A673 (cell line): ENCODE data around the gene KIF2A. TPM values are rescaled to one million over a fixed set of nuclear protein-coding genes. Genes with fewer than 3 reads are reported as not detected.
"Not testable (repeated sequence)": the region's sequence is repeated elsewhere in the genome, so short reads cannot be mapped to it uniquely, and the experiment has no call there.

ENCODE experiments used
- BruUV-seq: library from RNA; stranded (reverse); fragments of 400-500 nt; replicated peaks from 2 replicates; lab custom pipeline; 2021; lab: Mats Ljungman, UMichigan
- CTCF ChIA-PET: fragments of 300-600 bp; sonication (Branson Sonifier 250); formaldehyde crosslinking; loops from one replicate; lab custom pipeline; 2022; ENCODE audit warnings: antibody characterized with exemption; lab: Charles Lee
- POLR2A ChIA-PET: fragments of 300-600 bp; sonication (Branson Sonifier 250); formaldehyde crosslinking; loops from one replicate; lab custom pipeline; 2022; ENCODE audit warnings: antibody characterized with exemption; ENCODE audit not compliant: low non-redundant PET; lab: Charles Lee
- DNase-seq: peaks from one replicate; pipeline ENCODE4 v3.0.0-alpha.2; 2015; ENCODE audit warnings: low spot score
- H3K27ac ChIP-seq: fragments of 200-600 bp; sonication (generic); 2 replicates; pipeline ENCODE4 v1.5.1; 2016; ENCODE audit warnings: mixed run types, low read depth, mild to moderate bottlenecking, mixed read lengths, antibody characterized with exemption, low read length; ENCODE audit not compliant: poor library complexity, severe bottlenecking
- H3K27me3 ChIP-seq: fragments of 200-600 bp; sonication (generic); replicated peaks from 2 replicates; pipeline ENCODE4 v1.6.1; 2017; ENCODE audit warnings: mixed run types, low read depth, mild to moderate bottlenecking, mixed read lengths, antibody characterized with exemption, low read length; ENCODE audit not compliant: insufficient read depth, poor library complexity
- H3K36me3 ChIP-seq: fragments of 200-600 bp; sonication (generic); 2 replicates; pipeline ENCODE4 v1.6.1; 2016; ENCODE audit warnings: mixed run types, mild to moderate bottlenecking, mixed read lengths, antibody characterized with exemption, low read length; ENCODE audit not compliant: insufficient read depth, poor library complexity, severe bottlenecking
- H3K4me1 ChIP-seq: fragments of 200-600 bp; sonication (generic); 2 replicates; pipeline ENCODE4 v1.6.1; 2017; ENCODE audit warnings: mixed run types, mild to moderate bottlenecking, mixed read lengths, antibody characterized with exemption, low read length; ENCODE audit not compliant: insufficient read depth, poor library complexity, severe bottlenecking
- H3K4me3 ChIP-seq: fragments of 200-600 bp; sonication (generic); 2 replicates; pipeline ENCODE4 v1.5.1; 2016; ENCODE audit warnings: low read depth, mixed run types, mild to moderate bottlenecking, mixed read lengths, low read length; ENCODE audit not compliant: poor library complexity, severe bottlenecking
- H3K9me3 ChIP-seq: fragments of 200-600 bp; sonication (generic); 2 replicates; pipeline ENCODE4 v1.6.1; 2016; ENCODE audit warnings: mixed run types, low read depth, mild to moderate bottlenecking, mixed read lengths, antibody characterized with exemption, low read length; ENCODE audit not compliant: poor library complexity, severe bottlenecking
- EZH2 ChIP-seq: fragments of 200-600 bp; sonication (generic); IDR thresholded peaks from 2 replicates; pipeline ENCODE4 v1.6.1; 2017; ENCODE audit warnings: borderline replicate concordance, low read depth, mild to moderate bottlenecking, mixed read lengths, antibody characterized with exemption, low read length; ENCODE audit not compliant: poor library complexity, severe bottlenecking
- intact Hi-C: fragments of 100-400 bp; cut with micrococcal nuclease; formaldehyde crosslinking; loops from one replicate; pipeline ENCODE4 v1.10.0; 2022; ENCODE audit not compliant: unreplicated experiment
- total RNA-seq: library from RNA; stranded (reverse); gene quantifications from 2 replicates; pipeline ENCODE4 v1.2.3, GENCODE V29; 2021
- TF ChIP-seq, protein P1 (sequence below): fragments of 300-800, 200-600 bp; sonication (generic); conservative IDR thresholded peaks from 2 replicates; pipeline ENCODE4 v1.5.1; 2017; ENCODE audit warnings: low read depth, mild to moderate bottlenecking, antibody characterized with exemption, low read length, moderate library complexity, mixed read lengths

Gene KIF2A
- total RNA-seq, 1 experiment from 2014 or later = 92.4 TPM

DNA sequence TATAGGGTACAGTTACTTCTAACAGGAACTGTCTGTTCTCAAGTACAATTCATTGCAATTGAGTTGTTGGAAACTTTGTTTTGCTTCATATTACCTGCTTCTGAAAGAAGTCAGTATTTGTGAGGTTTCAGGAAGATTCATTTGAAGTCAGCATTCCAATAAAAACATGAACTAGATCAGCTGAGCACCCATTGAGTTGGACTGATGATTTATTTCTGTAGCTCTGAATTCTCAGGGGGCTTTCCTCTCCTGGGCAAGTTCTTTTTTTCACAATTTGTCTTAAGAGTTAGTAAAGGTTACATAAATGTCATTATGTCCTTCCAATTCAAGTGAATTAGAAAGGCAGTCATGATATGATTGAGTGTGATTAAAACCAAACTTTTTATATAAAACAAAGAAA, 16.2 kb upstream of the KIF2A start:
- TF ChIP-seq, protein P1, sequence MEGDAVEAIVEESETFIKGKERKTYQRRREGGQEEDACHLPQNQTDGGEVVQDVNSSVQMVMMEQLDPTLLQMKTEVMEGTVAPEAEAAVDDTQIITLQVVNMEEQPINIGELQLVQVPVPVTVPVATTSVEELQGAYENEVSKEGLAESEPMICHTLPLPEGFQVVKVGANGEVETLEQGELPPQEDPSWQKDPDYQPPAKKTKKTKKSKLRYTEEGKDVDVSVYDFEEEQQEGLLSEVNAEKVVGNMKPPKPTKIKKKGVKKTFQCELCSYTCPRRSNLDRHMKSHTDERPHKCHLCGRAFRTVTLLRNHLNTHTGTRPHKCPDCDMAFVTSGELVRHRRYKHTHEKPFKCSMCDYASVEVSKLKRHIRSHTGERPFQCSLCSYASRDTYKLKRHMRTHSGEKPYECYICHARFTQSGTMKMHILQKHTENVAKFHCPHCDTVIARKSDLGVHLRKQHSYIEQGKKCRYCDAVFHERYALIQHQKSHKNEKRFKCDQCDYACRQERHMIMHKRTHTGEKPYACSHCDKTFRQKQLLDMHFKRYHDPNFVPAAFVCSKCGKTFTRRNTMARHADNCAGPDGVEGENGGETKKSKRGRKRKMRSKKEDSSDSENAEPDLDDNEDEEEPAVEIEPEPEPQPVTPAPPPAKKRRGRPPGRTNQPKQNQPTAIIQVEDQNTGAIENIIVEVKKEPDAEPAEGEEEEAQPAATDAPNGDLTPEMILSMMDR = no peak
- TF ChIP-seq EZH2 = no peak
- Histone ChIP-seq H3K9me3 (no peaks in the 10 kb centered on the region), H3K27ac (no peak overlapping the region), H3K27me3 (no peaks in the 10 kb centered on the region), H3K4me1 (no peaks in the 10 kb centered on the region), H3K4me3 (no peak overlapping the region), H3K36me3 (no peaks in the 10 kb centered on the region)
- no TSS peak for BruUV-seq
- ChIA-PET CTCF (no interaction called here), POLR2A (no interaction called here)
- intact Hi-C loops = no loop called here
- DNase-seq = no peak

DNA sequence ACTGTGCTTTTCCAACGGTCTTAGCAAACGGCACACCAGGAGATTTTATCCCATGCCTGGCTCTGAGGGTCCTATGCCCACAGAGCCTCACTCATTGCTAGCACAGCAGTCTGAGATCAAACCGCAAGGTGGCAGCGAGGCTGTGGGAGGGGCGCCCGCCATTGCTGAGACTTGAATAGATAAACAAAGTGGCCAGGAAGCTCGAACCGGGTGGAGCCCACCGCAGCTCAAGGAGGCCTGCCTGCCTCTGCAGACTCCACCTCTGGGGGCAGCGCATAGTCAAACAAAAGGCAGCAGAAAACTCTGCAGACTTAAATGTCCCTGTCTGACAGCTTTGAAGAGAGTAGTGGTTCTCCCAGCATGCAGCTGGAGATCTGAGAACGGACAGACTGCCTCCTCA, 14.2 kb upstream of the KIF2A start:
- BruUV-seq, H3K4me3 ChIP-seq, H3K9me3 ChIP-seq, CTCF ChIA-PET, H3K27me3 ChIP-seq, H3K4me1 ChIP-seq, intact Hi-C loops, H3K36me3 ChIP-seq, H3K27ac ChIP-seq, DNase-seq: not testable (repeated sequence)
- POLR2A ChIA-PET = interaction anchor here (0.7 kb wide), 1 partner anchor 20 kb away, joined by 3 read pairs; no protein-coding TSS in a partner anchor
- TF ChIP-seq, protein P1 = 0 out of 2 replicates have a peak, but pooled peaks have one; percentile 21

DNA sequence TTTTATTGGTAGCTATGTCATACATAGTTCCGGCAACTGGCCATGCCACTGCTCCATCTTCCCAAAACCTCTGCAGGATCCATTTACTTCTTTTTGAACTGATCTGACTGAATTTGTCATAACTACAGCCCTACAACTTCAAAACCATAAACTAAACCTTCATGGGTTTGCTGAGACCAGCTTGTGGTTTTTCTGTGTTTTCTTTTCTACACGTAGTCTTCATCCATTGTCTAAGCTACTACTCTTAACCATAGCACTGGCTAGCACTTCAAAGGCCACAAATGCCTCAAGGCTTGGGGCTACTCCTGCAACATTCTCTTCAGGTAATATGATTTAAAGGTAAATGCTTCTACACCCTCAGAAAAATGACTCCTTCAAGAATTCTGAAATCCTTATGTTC, 9.0 kb upstream of the KIF2A start:
- BruUV-seq = no TSS peak
- TF ChIP-seq, protein P1 = no peak
- TF ChIP-seq EZH2 = no peak
- Histone ChIP-seq H3K9me3 (no peaks in the 10 kb centered on the region), H3K27ac (no peak overlapping the region), H3K4me3 (no peak overlapping the region), H3K4me1 (no peaks in the 10 kb centered on the region), H3K27me3 (no peaks in the 10 kb centered on the region), H3K36me3 (no peaks in the 10 kb centered on the region)
- no peak for DNase-seq
- ChIA-PET POLR2A (no interaction called here), CTCF (interaction anchor here (0.6 kb wide), 1 partner anchor 154 kb away, joined by 3 read pairs; no protein-coding TSS in a partner anchor)
- intact Hi-C loops = no loop called here
